ENCODE data around the gene ENPP6. TPM values are rescaled to one million over a fixed set of nuclear protein-coding genes. Genes with fewer than 3 reads are reported as not detected.

Gene ENPP6
- total RNA-seq, 1 experiment from 2014 or later = not detected

DNA sequence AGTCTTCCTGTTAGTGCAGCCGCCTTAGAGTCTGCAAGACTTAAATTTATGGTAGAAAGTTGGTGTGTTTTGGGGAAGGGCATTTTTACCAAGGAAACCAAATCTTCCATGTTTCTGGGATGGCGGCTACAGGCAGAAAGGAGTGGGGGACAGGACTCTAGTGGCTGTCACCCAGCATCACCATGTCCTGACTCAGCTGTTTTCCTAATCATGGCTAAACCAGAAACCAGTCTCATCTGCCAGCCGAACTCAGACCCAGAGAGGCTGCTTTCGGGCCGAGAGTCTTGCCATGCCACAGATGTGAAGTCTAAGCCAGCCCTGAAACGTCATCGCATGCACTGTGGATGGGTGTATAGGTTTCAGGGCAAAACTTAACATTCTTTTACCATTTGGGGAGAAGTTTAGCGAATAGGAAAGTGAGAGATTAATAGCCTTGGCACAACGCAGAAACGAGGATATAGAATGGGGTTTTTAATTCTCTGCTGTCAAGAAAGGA is 109.6 kb downstream of the ENPP6 start:
- H3K4me1 ChIP-seq (ENCODE audit: insufficient read depth, low read length) = no peaks in the 10 kb centered on the region
- ATAC-seq (no peak), DNase-seq (no peak)
- no peaks in the 10 kb centered on the region for H3K9me2 ChIP-seq (replicated peaks; ENCODE audit: low read length)
- no peaks in the 10 kb centered on the region for H3K36me3 ChIP-seq (ENCODE audit: low read depth, low read length)
- ChIA-PET CTCF (no interaction called here), POLR2A (ENCODE audit: unreplicated experiment) (no interaction called here)
- no peaks in the 10 kb centered on the region for H3K79me2 ChIP-seq (ENCODE audit: low read length)
- BruUV-seq (replicated peaks) = no TSS peak
- H3K4me2 ChIP-seq (ENCODE audit: low read length) = no peak overlapping the region
- H3K9ac ChIP-seq (ENCODE audit: low read length) = no peak overlapping the region
- no peak overlapping the region for H2AFZ ChIP-seq (ENCODE audit: low read length)
- H3K4me3 ChIP-seq (ENCODE audit: low read length) = no peak overlapping the region
- no peaks in the 10 kb centered on the region for H3K9me3 ChIP-seq (ENCODE audit: low read length)
- intact Hi-C loops (cut with micrococcal nuclease) = no loop called here
- peaks cover 22% of the 10 kb centered on the region for H3K27me3 ChIP-seq (ENCODE audit: low read length)
- H3K27ac ChIP-seq (ENCODE audit: low read length) = no peak overlapping the region
- TF ChIP-seq EZH2 (IDR thresholded peaks at IDR 0.05; ENCODE audit: low read length, unreplicated experiment) (no peak), CTCF (conservative IDR thresholded peaks at IDR 0.05; ENCODE audit: low read depth, low read length) (no peak)
- H3F3A ChIP-seq (ENCODE audit: low read length, unreplicated experiment) = no peaks in the 10 kb centered on the region
- no peaks in the 10 kb centered on the region for H4K20me1 ChIP-seq (ENCODE audit: low read length)

DNA sequence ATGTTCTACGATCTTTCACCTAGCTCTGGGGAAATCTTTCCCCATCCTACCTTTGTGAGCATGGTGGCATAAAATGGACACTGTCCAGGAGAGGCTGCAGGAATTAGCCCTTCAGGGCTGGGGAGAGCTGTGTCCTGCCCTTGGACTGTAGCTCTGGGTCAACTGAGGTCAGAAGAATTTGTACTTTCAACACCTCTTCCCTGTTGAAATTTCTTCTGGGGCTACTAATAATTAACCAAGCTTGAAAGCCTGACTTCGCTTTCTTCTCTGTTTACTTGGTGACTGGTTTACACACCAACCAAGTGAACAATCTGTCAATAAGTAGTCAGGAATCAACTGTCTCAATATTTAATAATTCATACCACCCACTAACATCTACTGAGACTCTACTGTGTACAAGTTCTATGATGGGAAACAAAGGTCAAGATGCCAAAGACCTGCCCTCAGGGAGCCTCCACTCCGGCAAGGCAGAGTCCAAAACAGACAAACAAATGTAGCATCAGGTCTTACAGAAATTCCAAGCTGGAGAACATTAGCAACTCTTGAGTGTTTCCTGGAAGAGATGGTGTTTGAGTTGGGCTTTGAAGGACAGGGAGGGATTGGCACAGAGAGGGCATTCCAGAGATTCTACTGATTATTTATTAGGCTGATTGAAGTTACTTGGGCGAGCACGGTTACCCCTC is 113.1 kb downstream of the ENPP6 start:
- DNase-seq (no peak), ATAC-seq (no peak)
- intact Hi-C loops (cut with micrococcal nuclease) = no loop called here
- H3K9ac ChIP-seq (ENCODE audit: low read length) = no peak overlapping the region
- no peak overlapping the region for H3K4me3 ChIP-seq (ENCODE audit: low read length)
- CTCF ChIA-PET = no interaction called here
- H3K4me2 ChIP-seq (ENCODE audit: low read length) = no peak overlapping the region
- no peaks in the 10 kb centered on the region for H3K36me3 ChIP-seq (ENCODE audit: low read depth, low read length)
- H3K4me1 ChIP-seq (ENCODE audit: insufficient read depth, low read length) = no peaks in the 10 kb centered on the region
- H3K27ac ChIP-seq (ENCODE audit: low read length) = no peak overlapping the region
- H3K9me2 ChIP-seq (replicated peaks; ENCODE audit: low read length) = no peaks in the 10 kb centered on the region
- no peaks in the 10 kb centered on the region for H3K79me2 ChIP-seq (ENCODE audit: low read length)
- H4K20me1 ChIP-seq (ENCODE audit: low read length) = no peaks in the 10 kb centered on the region
- H2AFZ ChIP-seq (ENCODE audit: low read length) = no peak overlapping the region
- H3K9me3 ChIP-seq (ENCODE audit: low read length) = no peaks in the 10 kb centered on the region
- H3K27me3 ChIP-seq (ENCODE audit: low read length) = peaks cover 9% of the 10 kb centered on the region
- TF ChIP-seq EZH2 (IDR thresholded peaks at IDR 0.05; ENCODE audit: low read length, unreplicated experiment) = no peak
- no peak for TF ChIP-seq EZH2phosphoT487 (IDR thresholded peaks at IDR 0.05; ENCODE audit: borderline replicate concordance, low read length)
- no peak for TF ChIP-seq CTCF (conservative IDR thresholded peaks at IDR 0.05; ENCODE audit: low read depth, low read length)
- POLR2A ChIA-PET (ENCODE audit: unreplicated experiment) = no interaction called here
- H3F3A ChIP-seq (ENCODE audit: low read length, unreplicated experiment) = no peaks in the 10 kb centered on the region
- no TSS peak for BruUV-seq (replicated peaks)

DNA sequence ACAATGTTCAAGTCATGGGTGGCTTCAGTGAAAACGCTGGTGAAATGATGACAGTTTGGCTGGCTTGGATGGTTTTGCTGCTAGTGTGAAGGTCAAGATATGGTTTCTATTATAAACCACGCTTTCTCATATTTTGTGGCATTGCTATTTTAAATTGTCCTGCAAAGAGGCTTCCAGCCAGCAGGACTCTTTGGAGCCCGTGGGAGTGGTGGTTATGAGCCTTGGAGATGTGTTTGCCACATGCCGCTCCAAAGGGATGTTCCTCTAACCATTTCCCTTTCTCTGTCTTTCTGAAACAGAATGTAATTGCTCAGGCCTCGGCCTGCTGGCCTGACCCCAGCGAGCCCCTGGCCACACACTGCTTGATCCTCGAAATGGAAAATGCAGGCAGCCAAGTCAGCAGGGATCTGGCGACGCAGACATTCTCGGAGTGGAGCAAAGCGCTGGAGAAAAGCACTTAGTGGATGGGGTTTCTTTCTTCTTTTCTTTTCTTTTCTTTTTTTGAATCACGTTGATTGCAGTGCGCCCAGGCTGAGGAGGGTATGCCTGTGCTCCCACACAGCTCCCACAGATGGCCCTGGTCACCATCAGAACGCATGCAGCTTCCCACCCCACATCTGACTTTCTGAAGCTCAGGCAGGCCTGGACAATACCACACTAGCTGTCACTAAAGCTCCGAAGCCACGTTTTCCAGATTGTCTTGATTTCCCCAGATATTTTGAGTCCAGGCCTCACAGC is 114.0 kb downstream of the ENPP6 start:
- Histone ChIP-seq H3K4me3 (ENCODE audit: low read length) (no peak overlapping the region), H3K4me1 (ENCODE audit: insufficient read depth, low read length) (no peaks in the 10 kb centered on the region), H3K9me3 (ENCODE audit: low read length) (no peaks in the 10 kb centered on the region), H3K79me2 (ENCODE audit: low read length) (no peaks in the 10 kb centered on the region), H3F3A (ENCODE audit: low read length, unreplicated experiment) (no peaks in the 10 kb centered on the region), H4K20me1 (ENCODE audit: low read length) (no peaks in the 10 kb centered on the region), H3K9ac (ENCODE audit: low read length) (no peak overlapping the region), H3K9me2 (replicated peaks; ENCODE audit: low read length) (no peaks in the 10 kb centered on the region), H3K27ac (ENCODE audit: low read length) (no peak overlapping the region), H3K4me2 (ENCODE audit: low read length) (no peak overlapping the region), H3K36me3 (ENCODE audit: low read depth, low read length) (no peaks in the 10 kb centered on the region), H3K27me3 (ENCODE audit: low read length) (peaks cover 8% of the 10 kb centered on the region), H2AFZ (ENCODE audit: low read length) (no peak overlapping the region)
- DNase-seq (no peak), ATAC-seq (no peak)
- TF ChIP-seq EZH2 (IDR thresholded peaks at IDR 0.05; ENCODE audit: low read length, unreplicated experiment) = no peak
- TF ChIP-seq EZH2phosphoT487 (IDR thresholded peaks at IDR 0.05; ENCODE audit: borderline replicate concordance, low read length) = no peak
- POLR2A ChIA-PET (ENCODE audit: unreplicated experiment) = no interaction called here
- CTCF ChIA-PET = no interaction called here
- intact Hi-C loops (cut with micrococcal nuclease) = no loop called here
- BruUV-seq (replicated peaks) = no TSS peak

Data from PC-3 (cell line).